GM12878 (cell line): Measurements from ENCODE around the gene COL4A2. TPM values are rescaled to one million over a fixed set of nuclear protein-coding genes. Genes with fewer than 3 reads are reported as not detected.

Source experiments
- BCL11A ChIP-seq: IDR thresholded peaks from 2 replicates; pipeline ENCODE4 v1.6.1; 2011; ENCODE audit warnings: low read depth, low read length
- CBX5 ChIP-seq: sonication (generic); IDR thresholded peaks from 2 replicates; pipeline ENCODE4 v1.6.1; 2016; ENCODE audit warnings: low read depth, moderate library complexity, mild to moderate bottlenecking, inconsistent platforms
- CHD4 ChIP-seq: fragments of 200-600 bp; sonication (generic); IDR thresholded peaks from 2 replicates; pipeline ENCODE4 v1.6.1; 2016; ENCODE audit warnings: mild to moderate bottlenecking
- HSF1 ChIP-seq: fragments of 150-350 bp; IDR thresholded peaks from 2 replicates; pipeline ENCODE4 v1.6.1; 2014; ENCODE audit warnings: mild to moderate bottlenecking, low read depth, low read length
- JUNB ChIP-seq: IDR thresholded peaks from 2 replicates; pipeline ENCODE4 v1.6.1; 2016; ENCODE audit warnings: antibody characterized with exemption, mild to moderate bottlenecking
- PBX3 ChIP-seq: IDR thresholded peaks from 2 replicates; pipeline ENCODE4 v1.6.1; 2011; ENCODE audit warnings: mild to moderate bottlenecking, low read depth, low read length, moderate library complexity; ENCODE audit not compliant: insufficient replicate concordance
- POLR2A ChIP-seq: IDR thresholded peaks from 2 replicates; pipeline ENCODE4 v1.6.1; 2011; ENCODE audit warnings: low read depth, mild to moderate bottlenecking, low read length
- RCOR1 ChIP-seq: conservative IDR thresholded peaks from 2 replicates; pipeline ENCODE4 v1.6.1; 2012; ENCODE audit warnings: low read depth, low read length, improper control_type of control experiment
- STAT3 ChIP-seq: IDR thresholded peaks from 2 replicates; pipeline ENCODE4 v1.6.1; 2011; ENCODE audit warnings: low read depth, low read length, improper control_type of control experiment
- TCF7 ChIP-seq: IDR thresholded peaks from 2 replicates; pipeline ENCODE4 v1.6.1; 2014; ENCODE audit warnings: antibody characterized with exemption, borderline replicate concordance
- YBX1 ChIP-seq: fragments of 450-650 bp; IDR thresholded peaks from 2 replicates; pipeline ENCODE4 v1.6.1; 2016; ENCODE audit warnings: antibody characterized with exemption
- ZBTB11 ChIP-seq: fragments of 450-650 bp; formaldehyde crosslinking; IDR thresholded peaks from 2 replicates; pipeline ENCODE4 v1.5.0; 2022; ENCODE audit warnings: mild to moderate bottlenecking, missing genetic modification characterization
- ZNF687 ChIP-seq: fragments of 450-650 bp; IDR thresholded peaks from 2 replicates; pipeline ENCODE4 v1.6.1; 2017; ENCODE audit warnings: mild to moderate bottlenecking, moderate library complexity
- polyA plus RNA-seq, 11 experiments: library from polyadenylated mRNA; depleted of rRNA in 4 of 11; unstranded in 6 of 11; stranded (reverse) in 5 of 11; fragments of >200 nt; fragmentation: Nextera tagmentation in 4 of 11; fragmentation: Illumina TruSeq in 1 of 11; extraction: Ambion mirVana in 4 of 11; extraction: Trizol in 1 of 11; gene quantifications; 1 replicate in 1 of 11; 2 replicates in 10 of 11; pipeline versions ENCODE4 v1.2.1 to v1.2.3, GENCODE V29; 2011 to 2016; ENCODE audit warnings: inconsistent platforms in 2 of 11, missing spikeins in 2 of 11, low read depth in 1 of 11
- total RNA-seq, 4 experiments: library from RNA; depleted of rRNA in 3 of 4; stranded (reverse); fragments of >200 nt in 3 of 4; fragmentation: Illumina TruSeq in 1 of 4; extraction: Trizol in 1 of 4; gene quantifications; 2 replicates each; pipeline versions ENCODE4 v1.2.1 to v1.2.3, GENCODE V29; 2013 to 2021

COL4A2 gene
- total and polyA plus RNA-seq, 10 of the 15 experiments (the other 5 are each of a cell fraction or from before 2014, with no cell fraction given), result 0.16 to 1.6 (median 0.62) TPM; not detected in 3

- TF ChIP-seq ZBTB11 (CRISPR knock-in tag), result no peak
- TF ChIP-seq STAT3, result no peak
- no peak for TF ChIP-seq POLR2A
- TF ChIP-seq CBX5, result no peak
- no peak for TF ChIP-seq HSF1
- no peak for TF ChIP-seq ZNF687
- TF ChIP-seq BCL11A, result no peak
- TF ChIP-seq YBX1, result no peak
- TF ChIP-seq RCOR1, result no peak
- no peak for TF ChIP-seq TCF7
- no peak for TF ChIP-seq PBX3
- no peak for TF ChIP-seq JUNB
- no peak for TF ChIP-seq CHD4
Measured at GRCh38 chr13:110286833-110287819, 20.0 kb upstream of the COL4A2 start (continued).
